Endothelial cell of umbilical vein (primary cell): ENCODE measurements around the gene CRYBG3. TPM values are rescaled to one million over a fixed set of nuclear protein-coding genes. Genes with fewer than 3 reads are reported as not detected.

ENCODE experiments used
- BruUV-seq: library from RNA; stranded (reverse); fragments of 400-500 nt; replicated peaks from 2 replicates; lab custom pipeline; 2021; lab: Mats Ljungman, UMichigan
- CTCF ChIA-PET: fragments of 300-600, 350-600 bp; sonication (Branson Sonifier 250); formaldehyde crosslinking; loops from one replicate; lab custom pipeline; 2021; ENCODE audit warnings: antibody characterized with exemption, inconsistent platforms; lab: Charles Lee
- POLR2A ChIA-PET: fragments of 300-600, 350-600 bp; sonication (Branson Sonifier 250); formaldehyde crosslinking; loops from one replicate; lab custom pipeline; 2021; ENCODE audit warnings: antibody characterized with exemption, inconsistent platforms; lab: Charles Lee
- DNase-seq: peaks from one replicate; pipeline ENCODE4 v3.0.0-alpha.2; 2011; ENCODE audit warnings: low read depth, low spot score
- FAIRE-seq: peaks from 2 replicates; lab custom pipeline; 2011; peaks lifted over from hg19 to GRCh38; lab: Jason Lieb, UNC
- H2AFZ ChIP-seq: 2 replicates; pipeline ENCODE4 v1.6.0; 2012; ENCODE audit warnings: low read depth, low read length, control low read depth, inconsistent platforms
- H3K27ac ChIP-seq: 2 replicates; pipeline ENCODE4 v1.5.1; 2011; ENCODE audit warnings: low read depth, mild to moderate bottlenecking, control low read depth, low read length, moderate library complexity; ENCODE audit not compliant: insufficient read depth
- H3K27me3 ChIP-seq, 2 experiments: 2 replicates each; pipeline versions ENCODE4 v1.6.0 to v1.6.1; 2011; ENCODE audit warnings: low read length in 2 of 2, mixed read lengths in 1 of 2; ENCODE audit not compliant: control insufficient read depth in 2 of 2, insufficient read depth in 2 of 2
- H3K36me3 ChIP-seq, 2 experiments: 2 replicates in 1 of 2; 3 replicates in 1 of 2; pipeline ENCODE4 v1.5.1; 2011; ENCODE audit warnings: low read length in 2 of 2, mild to moderate bottlenecking in 1 of 2, moderate library complexity in 1 of 2; ENCODE audit not compliant: control insufficient read depth in 2 of 2, insufficient read depth in 2 of 2; ENCODE audit errors: extremely low read depth in 1 of 2
- H3K4me1 ChIP-seq: 3 replicates; pipeline ENCODE4 v1.5.1; 2011; ENCODE audit warnings: mild to moderate bottlenecking, low read length; ENCODE audit not compliant: control insufficient read depth, insufficient read depth; ENCODE audit errors: extremely low read depth
- H3K4me2 ChIP-seq: 2 replicates; pipeline ENCODE4 v1.6.1; 2011; ENCODE audit warnings: low read length, control low read depth, mixed read lengths; ENCODE audit not compliant: insufficient read depth
- H3K4me3 ChIP-seq, 3 experiments: fragments of 200-600 bp in 1 of 3; sonication (generic), shearing (Covaris generic) in 1 of 3; replicated peaks in 1 of 3; 2 replicates each; pipeline ENCODE4 v1.5.1; 2011 to 2016; ENCODE audit warnings: control low read depth in 3 of 3, low read length in 3 of 3, mild to moderate bottlenecking in 2 of 3, inconsistent platforms in 1 of 3, low read depth in 1 of 3, moderate library complexity in 1 of 3; ENCODE audit not compliant: insufficient read depth in 1 of 3
- H3K79me2 ChIP-seq: 2 replicates; pipeline ENCODE4 v1.6.0; 2012; ENCODE audit warnings: low read length, inconsistent platforms; ENCODE audit not compliant: control insufficient read depth, insufficient read depth
- H3K9ac ChIP-seq: replicated peaks from 2 replicates; pipeline ENCODE3; 2011; ENCODE audit warnings: low read length, control low read depth; ENCODE audit not compliant: insufficient read depth; ENCODE audit errors: extremely low read depth
- H3K9me1 ChIP-seq: replicated peaks from 3 replicates; pipeline ENCODE4 v1.6.0; 2011; ENCODE audit warnings: mild to moderate bottlenecking, low read length; ENCODE audit not compliant: control insufficient read depth, insufficient read depth; ENCODE audit errors: extremely low read depth
- H3K9me3 ChIP-seq: replicated peaks from 2 replicates; pipeline ENCODE4 v1.5.1; 2012; ENCODE audit warnings: low read length, inconsistent platforms; ENCODE audit not compliant: control insufficient read depth, insufficient read depth
- H4K20me1 ChIP-seq: replicated peaks from 2 replicates; pipeline ENCODE3; 2011; ENCODE audit warnings: mild to moderate bottlenecking, low read length; ENCODE audit not compliant: control insufficient read depth, insufficient read depth; ENCODE audit errors: extremely low read depth
- CTCF ChIP-seq, 2 donors: IDR thresholded peaks; 1 replicate in 1 of 2; 2 replicates in 1 of 2; pipeline ENCODE4 v1.5.1; 2011; ENCODE audit warnings: low read length in 2 of 2, mild to moderate bottlenecking in 2 of 2, moderate library complexity in 2 of 2, control low read depth in 1 of 2, inconsistent platforms in 1 of 2, low read depth in 1 of 2; ENCODE audit not compliant: insufficient read depth in 1 of 2; ENCODE audit errors: extremely low read depth in 1 of 2
- EZH2 ChIP-seq: IDR thresholded peaks from 2 replicates; pipeline ENCODE4 v1.6.1; 2012; ENCODE audit warnings: borderline replicate concordance, low read depth, mild to moderate bottlenecking, moderate library complexity, low read length, inconsistent platforms; ENCODE audit not compliant: severe bottlenecking
- FOS ChIP-seq: IDR thresholded peaks from 2 replicates; pipeline ENCODE4 v1.6.1; 2011; ENCODE audit warnings: mild to moderate bottlenecking, low read length, moderate library complexity, borderline replicate concordance; ENCODE audit not compliant: insufficient read depth
- GATA2 ChIP-seq: IDR thresholded peaks from 2 replicates; pipeline ENCODE4 v1.7.0; 2011; ENCODE audit warnings: low read depth, mild to moderate bottlenecking, moderate library complexity, mixed read lengths, low read length; ENCODE audit not compliant: insufficient read length, insufficient read depth
- JUN ChIP-seq: IDR thresholded peaks from 2 replicates; pipeline ENCODE4 v1.6.1; 2011; ENCODE audit warnings: borderline replicate concordance, low read depth; ENCODE audit not compliant: insufficient read length, insufficient read depth
- MAX ChIP-seq: IDR thresholded peaks from 2 replicates; pipeline ENCODE4 v1.6.1; 2011; ENCODE audit not compliant: insufficient read depth, insufficient read length
- MYC ChIP-seq: IDR thresholded peaks from one replicate; pipeline ENCODE4 v1.6.1; 2011; ENCODE audit warnings: mild to moderate bottlenecking, low read depth, low read length
- POLR2A ChIP-seq: IDR thresholded peaks from 2 replicates; pipeline ENCODE4 v1.6.1; 2012; ENCODE audit warnings: low read depth, mild to moderate bottlenecking, control low read depth, low read length
- POLR2AphosphoS5 ChIP-seq: IDR thresholded peaks from 2 replicates; pipeline ENCODE4 v1.6.1; 2012; ENCODE audit warnings: low read depth, mild to moderate bottlenecking, control low read depth, low read length, moderate library complexity; ENCODE audit not compliant: insufficient read depth
- dilution Hi-C: fragments of 300-500 bp; cut with MboI; formaldehyde crosslinking; loops from one replicate; pipeline ENCODE4 v1.15.0; 2019; ENCODE audit warnings: low sequenced_read_pairs; ENCODE audit not compliant: extremely low pct_ligation_motif_present
- intact Hi-C: fragments of 100-400 bp; cut with micrococcal nuclease; formaldehyde crosslinking; loops from one replicate; pipeline ENCODE4 v1.10.0; 2022
- polyA plus RNA-seq, 4 experiments: library from polyadenylated mRNA; depleted of rRNA in 3 of 4; stranded (reverse) in 3 of 4; unstranded in 1 of 4; fragments of >200 nt; gene quantifications; 2 replicates each; pipeline versions ENCODE4 v1.2.1 to v1.2.3, GENCODE V29; 2011 to 2012; ENCODE audit warnings: missing spikeins in 1 of 4
- total RNA-seq: library from RNA; stranded (reverse); gene quantifications from 2 replicates; pipeline ENCODE4 v1.2.3, GENCODE V29; 2021

Gene CRYBG3
- total and polyA plus RNA-seq, 2 donors (not counting 3 experiments of a cell fraction or from before 2014, with no cell fraction given): 2.8 to 15.0 TPM

- no TSS peak for BruUV-seq
- Histone ChIP-seq H3K27me3 (no peaks in the 10 kb centered on the region), H3K79me2 (no peaks in the 10 kb centered on the region), H4K20me1 (no peaks in the 10 kb centered on the region), H3K27ac (no peak overlapping the region), H3K4me3 (no peak overlapping the region), H3K36me3 (no peaks in the 10 kb centered on the region), H3K9me1 (no peaks in the 10 kb centered on the region), H3K4me1 (peaks cover 10% of the 10 kb centered on the region), H3K9ac (no peak overlapping the region), H3K4me2 (no peak overlapping the region), H2AFZ (no peak overlapping the region), H3K9me3 (no peaks in the 10 kb centered on the region)
- dilution Hi-C loops: no loop called here
- DNase-seq (no peak), FAIRE-seq (no peak)
- intact Hi-C loops: no loop called here
- POLR2A ChIA-PET: no interaction called here
- CTCF ChIA-PET: interaction anchor here (1.2 to 1.6 kb wide), 2 partner anchors 9 to 150 kb away, joined by 3 read pairs; no protein-coding TSS in a partner anchor
- no peak for TF ChIP-seq MAX
These were observed 50.8 kb downstream of the CRYBG3 start for GRCh38 chr3:97872525-97873042.

GRCh38 chr3:97880267-97880666 is 58.5 kb downstream of the CRYBG3 start:
- no peak for FAIRE-seq

More at GRCh38 chr3:97880267-97880666, 58.5 kb downstream of the CRYBG3 start:
- Histone ChIP-seq H4K20me1 (no peaks in the 10 kb centered on the region), H3K4me2 (no peak overlapping the region), H3K9me1 (no peaks in the 10 kb centered on the region), H3K4me3 (no peak overlapping the region), H3K36me3 (no peaks in the 10 kb centered on the region), H3K27ac (no peak overlapping the region), H3K9me3 (no peaks in the 10 kb centered on the region), H3K27me3 (no peaks in the 10 kb centered on the region), H3K79me2 (no peaks in the 10 kb centered on the region), H2AFZ (no peak overlapping the region), H3K4me1 (peaks cover 6% of the 10 kb centered on the region), H3K9ac (no peak overlapping the region)
- TF ChIP-seq FOS (no peak), MAX (no peak), POLR2A (no peak), POLR2AphosphoS5 (no peak), EZH2 (no peak), CTCF (IDR thresholded peaks at IDR 0.05; ENCODE audit: extremely low read depth in 1 of 2, insufficient read depth in 1 of 2, low read depth in 1 of 2, low read length in 2 of 2) (no peak), MYC (no peak), GATA2 (no peak), JUN (no peak)
- ChIA-PET POLR2A (no interaction called here), CTCF (no interaction called here)
- dilution Hi-C loops: no loop called here
- BruUV-seq: no TSS peak
- DNase-seq: no peak
- intact Hi-C loops: no loop called here
